ENCODE measurements around the gene C5. TPM values are rescaled to one million over a fixed set of nuclear protein-coding genes. Genes with fewer than 3 reads are reported as not detected.

C5 gene
- total RNA-seq, 1 experiment from 2014 or later = 0.74 TPM

GRCh38 chr9:120985819-120986222, 64.3 kb downstream of the C5 start:
- Mint-ChIP-seq H3K27me3 (ENCODE audit: low read depth) (peaks cover 7% of the 10 kb centered on the region), H3K4me3 (no peak overlapping the region), H3K36me3 (ENCODE audit: insufficient read depth in 1 of 3, low read depth in 3 of 3) (no peaks in the 10 kb centered on the region), H3K27ac (no peak overlapping the region), H3K9me3 (no peaks in the 10 kb centered on the region), H3K4me1 (0 out of 4 replicates have a peak, but pooled peaks cover 0 to 5% of the 10 kb centered on the region in 2 experiments)
- Histone ChIP-seq H4K20me1 (ENCODE audit: control insufficient read depth, insufficient read depth, insufficient read length) (no peaks in the 10 kb centered on the region), H4K5ac (ENCODE audit: insufficient read length, low read depth, low read length) (no peak overlapping the region), H2BK120ac (ENCODE audit: low read depth, low read length, poor library complexity, severe bottlenecking) (no peak overlapping the region), H3K23ac (ENCODE audit: insufficient read length, low read depth, low read length) (no peak overlapping the region), H3T11ph (ENCODE audit: low read length) (no peak overlapping the region), H3K14ac (ENCODE audit: insufficient read depth, low read length) (no peak overlapping the region), H3K9ac (ENCODE audit: extremely low read depth, insufficient read length, low read length) (no peak overlapping the region), H3K27me3 (ENCODE audit: insufficient read depth, low read length) (no peaks in the 10 kb centered on the region), H3K4me2 (ENCODE audit: insufficient read depth, insufficient read length, low read length) (no peak overlapping the region), H3K9me3 (ENCODE audit: control insufficient read depth, low read depth, low read length) (no peaks in the 10 kb centered on the region), H2BK20ac (ENCODE audit: low read depth, low read length, poor library complexity, severe bottlenecking) (no peak overlapping the region), H3K4ac (ENCODE audit: low read depth, low read length) (no peak overlapping the region), H2BK12ac (ENCODE audit: insufficient read length, low read depth, low read length) (no peak overlapping the region), H2BK5ac (ENCODE audit: insufficient read length, low read length) (no peak overlapping the region), H3K56ac (ENCODE audit: insufficient read length, low read depth, low read length) (no peak overlapping the region), H3K23me2 (ENCODE audit: insufficient read length, low read depth, low read length, poor library complexity, severe bottlenecking) (no peaks in the 10 kb centered on the region), H2AFZ (ENCODE audit: low read length) (no peak overlapping the region), H3K79me1 (ENCODE audit: insufficient read depth, low read depth, low read length, poor library complexity, severe bottlenecking) (no peaks in the 10 kb centered on the region), H3K79me2 (ENCODE audit: insufficient read depth, low read length) (no peaks in the 10 kb centered on the region), H4K8ac (replicated peaks; ENCODE audit: insufficient read length, low read depth, low read length) (no peak overlapping the region), H3K4me1 (ENCODE audit: insufficient read depth, low read length) (no peaks in the 10 kb centered on the region), H4K91ac (ENCODE audit: insufficient read length, low read depth, low read length) (no peak overlapping the region), H2BK15ac (ENCODE audit: low read depth, low read length) (no peak overlapping the region), H3K27ac (ENCODE audit: insufficient read length, low read depth, low read length) (no peak overlapping the region), H2AK5ac (ENCODE audit: insufficient read length, low read length) (no peak overlapping the region), H3K18ac (ENCODE audit: insufficient read length, low read depth, low read length) (no peak overlapping the region)
- peak; percentile 69 for TF ChIP-seq CTCF (conservative IDR thresholded peaks at IDR 0.05)
- WGBS (ENCODE audit: extremely low coverage, insufficient read length, low lambda C conversion rate) = no CpG with 5 or more reads among the region's 2 CpGs
- no peak for DNase-seq

Measured in H9 (cell line).